ENCODE data around the gene CR1L. TPM values are rescaled to one million over a fixed set of nuclear protein-coding genes. Genes with fewer than 3 reads are reported as not detected.
"Not testable (repeated sequence)": the region's sequence is repeated elsewhere in the genome, so short reads cannot be mapped to it uniquely, and the experiment has no call there.

CR1L gene
- polyA plus RNA-seq, 1 donor = 0.45 TPM

DNA sequence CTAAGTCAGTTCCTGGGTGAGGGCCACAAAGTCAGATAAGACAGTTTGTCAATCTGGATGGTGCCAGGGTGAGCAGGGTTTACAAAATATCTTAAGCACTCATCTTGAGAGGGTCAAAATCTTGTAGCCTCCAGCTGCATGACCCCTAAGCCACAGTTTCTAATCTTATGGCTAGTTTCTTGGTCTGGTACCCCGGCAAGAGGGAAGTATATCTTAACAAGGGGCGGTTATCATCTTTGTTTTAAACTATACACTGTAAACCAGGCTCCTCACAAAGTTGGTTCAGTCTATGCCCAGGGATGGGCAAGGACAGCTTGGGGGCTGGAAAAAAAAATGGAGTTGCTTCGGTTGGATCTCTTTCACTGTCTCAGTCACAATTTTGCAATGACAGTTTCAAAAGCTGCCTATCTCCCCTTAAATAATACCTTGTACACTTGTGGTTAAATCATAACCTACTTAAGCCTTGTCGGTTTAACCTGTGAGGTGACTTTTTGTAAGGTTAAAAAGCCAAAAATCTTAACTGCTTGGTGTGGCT, 99.1 kb downstream of the CR1L start:
- no peaks in the 10 kb centered on the region for H3K27me3 ChIP-seq (ENCODE audit: control insufficient read depth, insufficient read depth, low read length)
- no peak for DNase-seq
- H3K36me3 ChIP-seq (ENCODE audit: control insufficient read depth, insufficient read depth, low read length) = no peaks in the 10 kb centered on the region
- no peak overlapping the region for H3K4me3 ChIP-seq (ENCODE audit: low read length)
- WGBS (ENCODE audit: insufficient coverage, low lambda C conversion rate) = no CpG with 5 or more reads among the region's 4 CpGs
- H3K27ac ChIP-seq (ENCODE audit: low read length) = no peak overlapping the region
- H3K4me1 ChIP-seq (ENCODE audit: control insufficient read depth, insufficient read depth, low read length) = peaks cover 3% of the 10 kb centered on the region
- no peaks in the 10 kb centered on the region for H3K9me3 ChIP-seq (ENCODE audit: control insufficient read depth, low read depth, low read length)

DNA sequence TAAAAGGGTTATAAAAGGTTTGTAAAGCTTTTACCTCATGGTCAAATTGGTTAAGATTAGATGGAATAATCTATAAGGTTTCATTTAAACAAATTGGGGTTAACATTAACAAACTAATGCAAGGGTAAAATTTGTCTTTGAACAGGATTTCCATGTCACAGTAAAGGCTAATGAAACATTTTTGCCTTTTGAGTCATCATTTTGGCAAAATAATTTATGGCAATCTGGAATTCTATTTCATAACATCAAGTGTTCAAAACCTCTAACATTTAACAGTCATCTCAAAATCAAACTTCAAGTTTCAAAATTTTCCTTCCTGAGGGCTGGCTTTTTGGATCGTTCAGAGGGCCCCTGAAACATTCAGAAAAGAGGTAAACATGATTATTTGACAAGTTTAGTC, 100.4 kb downstream of the CR1L start:
- no peaks in the 10 kb centered on the region for H3K36me3 ChIP-seq (ENCODE audit: control insufficient read depth, insufficient read depth, low read length)
- H3K4me1 ChIP-seq (ENCODE audit: control insufficient read depth, insufficient read depth, low read length) = peaks cover 8% of the 10 kb centered on the region
- 100% methylated on average over 1 of the region's 1 CpG for WGBS (ENCODE audit: insufficient coverage, low lambda C conversion rate)
- no peaks in the 10 kb centered on the region for H3K27me3 ChIP-seq (ENCODE audit: control insufficient read depth, insufficient read depth, low read length)
- H3K9me3 ChIP-seq (ENCODE audit: control insufficient read depth, low read depth, low read length) = no peaks in the 10 kb centered on the region
- no peak for DNase-seq
- H3K4me3 ChIP-seq (ENCODE audit: low read length) = no peak overlapping the region
- no peak overlapping the region for H3K27ac ChIP-seq (ENCODE audit: low read length)

DNA sequence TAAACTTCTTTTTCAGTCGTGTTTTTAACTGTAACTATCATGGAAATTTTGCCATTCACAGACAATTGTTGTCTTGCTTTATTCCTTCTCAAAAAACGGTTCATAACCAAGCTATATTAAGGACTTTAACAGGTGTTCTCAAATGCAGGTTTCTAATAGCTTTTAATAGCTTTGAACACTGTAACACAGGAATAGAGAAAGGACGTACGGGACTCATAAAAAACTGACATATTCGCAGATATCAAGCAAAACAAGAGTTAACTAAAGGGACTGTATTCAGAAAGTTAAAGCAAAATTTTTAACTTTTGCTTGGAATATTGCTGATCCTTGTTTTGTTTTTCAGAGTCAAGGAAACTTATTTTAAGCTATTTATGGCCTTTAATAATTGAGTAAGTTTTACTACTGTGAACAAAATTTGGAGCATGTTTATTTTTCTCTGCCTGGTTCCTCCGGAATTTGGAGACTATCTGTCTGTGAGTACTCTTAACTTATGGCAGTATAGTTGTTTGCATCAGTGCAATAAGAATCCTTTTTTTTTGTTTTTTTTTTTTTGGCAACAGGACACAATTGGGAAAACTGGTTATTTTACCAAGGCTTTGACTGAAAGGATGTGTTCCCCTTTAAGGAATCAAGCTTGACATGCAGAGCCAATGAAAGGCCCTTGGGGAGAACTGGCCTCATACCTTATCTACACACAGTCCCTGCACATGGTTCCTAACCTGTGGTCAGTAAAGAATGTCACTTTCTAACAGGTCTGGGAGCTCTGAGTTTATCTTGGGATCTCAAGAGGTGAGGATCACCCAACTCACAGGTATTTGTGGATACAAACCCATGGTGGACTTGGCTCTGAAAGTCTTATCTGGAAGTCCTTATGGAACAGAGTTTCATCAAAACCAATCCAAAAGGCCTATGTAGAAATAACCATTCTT, 101.2 kb downstream of the CR1L start:
- peak in 1 of 2 donors; percentile 26 for DNase-seq
- H3K4me3 ChIP-seq (ENCODE audit: low read length) = no peak overlapping the region
- peaks cover 13% of the 10 kb centered on the region for H3K4me1 ChIP-seq (ENCODE audit: control insufficient read depth, insufficient read depth, low read length)
- H3K27ac ChIP-seq (ENCODE audit: low read length) = no peak overlapping the region
- no peaks in the 10 kb centered on the region for H3K36me3 ChIP-seq (ENCODE audit: control insufficient read depth, insufficient read depth, low read length)
- H3K27me3 ChIP-seq (ENCODE audit: control insufficient read depth, insufficient read depth, low read length) = no peaks in the 10 kb centered on the region
- WGBS (ENCODE audit: insufficient coverage, low lambda C conversion rate) = 86% methylated on average over 2 of the region's 6 CpGs
- H3K9me3 ChIP-seq (ENCODE audit: control insufficient read depth, low read depth, low read length) = no peaks in the 10 kb centered on the region

DNA sequence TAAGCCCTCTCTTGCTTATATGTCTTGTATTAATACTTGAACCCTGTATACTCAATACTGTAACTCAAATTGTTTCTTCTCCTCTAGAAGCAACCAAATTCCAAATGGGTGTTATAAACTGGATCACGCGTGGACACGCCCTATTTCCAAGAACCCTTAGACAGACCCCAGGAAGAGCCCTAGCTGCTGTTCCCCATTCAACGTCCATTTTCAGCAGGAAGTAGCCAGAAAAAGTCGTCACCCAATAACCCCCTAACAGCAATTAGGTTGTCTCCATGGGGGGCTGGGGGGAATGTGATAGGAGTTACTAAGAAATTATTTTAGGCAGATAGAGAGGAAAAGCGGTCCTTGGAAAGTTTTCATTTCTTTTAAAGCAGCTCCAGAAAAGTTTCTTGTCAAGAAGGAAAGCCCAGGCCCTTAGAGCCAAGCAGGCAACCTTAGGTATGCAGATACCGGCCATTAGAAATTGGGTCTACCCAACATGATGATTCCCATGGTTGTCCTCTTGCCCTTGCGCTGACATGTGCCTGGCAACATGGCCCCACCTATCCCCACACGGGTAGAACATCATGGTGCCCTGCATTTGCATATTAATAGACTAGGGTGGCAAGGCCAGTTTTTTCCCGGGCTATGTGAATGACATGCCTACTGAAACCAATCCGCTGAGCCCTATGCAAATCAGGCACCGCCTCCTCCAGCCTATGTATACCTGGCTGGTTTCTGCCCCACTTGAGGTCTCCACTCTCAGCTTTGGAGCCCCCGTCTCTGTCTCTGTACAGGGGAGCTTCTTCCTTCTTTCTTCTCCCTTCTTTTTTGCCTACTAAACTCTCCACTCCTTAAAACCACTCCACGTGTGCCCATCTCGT, 102.9 kb downstream of the CR1L start:
- H3K9me3 ChIP-seq (ENCODE audit: control insufficient read depth, low read depth, low read length) = no peaks in the 10 kb centered on the region
- H3K4me1 ChIP-seq (ENCODE audit: control insufficient read depth, insufficient read depth, low read length) = peaks cover 13% of the 10 kb centered on the region
- peak overlapping the region; percentile 26 for H3K27ac ChIP-seq (ENCODE audit: low read length)
- no peaks in the 10 kb centered on the region for H3K27me3 ChIP-seq (ENCODE audit: control insufficient read depth, insufficient read depth, low read length)
- H3K4me3 ChIP-seq (ENCODE audit: low read length) = no peak overlapping the region
- WGBS (ENCODE audit: insufficient coverage, low lambda C conversion rate) = 88% methylated on average over 1 of the region's 15 CpGs
- H3K36me3 ChIP-seq (ENCODE audit: control insufficient read depth, insufficient read depth, low read length) = no peaks in the 10 kb centered on the region
- no peak for DNase-seq

DNA sequence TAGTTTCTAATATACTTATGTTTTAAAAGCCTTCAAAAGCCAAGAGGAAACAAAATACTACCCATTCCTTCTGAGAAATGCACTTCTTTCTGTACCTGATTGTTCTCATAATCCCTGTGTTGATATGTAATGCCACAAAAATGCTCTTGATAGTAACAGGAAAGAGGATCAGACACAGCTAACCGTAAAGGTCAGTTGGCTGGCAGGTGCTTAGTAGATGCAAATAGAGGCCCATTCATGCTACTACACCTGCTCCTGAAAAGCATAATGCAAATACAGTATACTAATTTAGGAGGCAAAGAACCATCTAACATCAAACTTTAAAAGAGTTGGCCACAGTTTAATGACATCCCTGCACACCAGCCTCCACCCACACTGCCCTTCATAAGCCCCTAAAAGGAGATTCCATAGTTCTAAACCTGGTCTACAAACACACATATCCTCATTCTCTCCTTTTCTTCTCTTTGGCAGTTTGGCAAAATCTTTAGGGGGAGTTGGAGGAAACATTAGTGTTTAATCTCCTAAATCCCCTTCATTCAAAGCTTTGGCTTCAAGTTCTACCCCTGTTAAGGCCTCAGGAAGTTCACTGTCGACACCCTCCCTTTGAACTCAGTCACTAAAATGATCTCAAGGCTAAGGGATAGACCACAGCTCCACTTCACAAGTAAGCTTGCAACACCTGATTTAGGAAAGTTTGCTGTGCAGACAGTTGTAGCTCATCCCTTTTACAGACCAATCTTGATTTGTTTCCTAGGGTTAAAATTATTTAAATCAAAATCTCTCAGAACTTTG, 104.0 kb downstream of the CR1L start:
- H3K27me3 ChIP-seq (ENCODE audit: control insufficient read depth, insufficient read depth, low read length) = no peaks in the 10 kb centered on the region
- no peak overlapping the region for H3K4me3 ChIP-seq (ENCODE audit: low read length)
- DNase-seq = peak in 1 of 2 donors; percentile 46
- H3K9me3 ChIP-seq (ENCODE audit: control insufficient read depth, low read depth, low read length) = no peaks in the 10 kb centered on the region
- WGBS (ENCODE audit: insufficient coverage, low lambda C conversion rate) = no CpG with 5 or more reads among the region's 2 CpGs
- H3K27ac ChIP-seq (ENCODE audit: low read length) = no peak overlapping the region
- H3K4me1 ChIP-seq (ENCODE audit: control insufficient read depth, insufficient read depth, low read length) = peaks cover 15% of the 10 kb centered on the region
- H3K36me3 ChIP-seq (ENCODE audit: control insufficient read depth, insufficient read depth, low read length) = no peaks in the 10 kb centered on the region

DNA sequence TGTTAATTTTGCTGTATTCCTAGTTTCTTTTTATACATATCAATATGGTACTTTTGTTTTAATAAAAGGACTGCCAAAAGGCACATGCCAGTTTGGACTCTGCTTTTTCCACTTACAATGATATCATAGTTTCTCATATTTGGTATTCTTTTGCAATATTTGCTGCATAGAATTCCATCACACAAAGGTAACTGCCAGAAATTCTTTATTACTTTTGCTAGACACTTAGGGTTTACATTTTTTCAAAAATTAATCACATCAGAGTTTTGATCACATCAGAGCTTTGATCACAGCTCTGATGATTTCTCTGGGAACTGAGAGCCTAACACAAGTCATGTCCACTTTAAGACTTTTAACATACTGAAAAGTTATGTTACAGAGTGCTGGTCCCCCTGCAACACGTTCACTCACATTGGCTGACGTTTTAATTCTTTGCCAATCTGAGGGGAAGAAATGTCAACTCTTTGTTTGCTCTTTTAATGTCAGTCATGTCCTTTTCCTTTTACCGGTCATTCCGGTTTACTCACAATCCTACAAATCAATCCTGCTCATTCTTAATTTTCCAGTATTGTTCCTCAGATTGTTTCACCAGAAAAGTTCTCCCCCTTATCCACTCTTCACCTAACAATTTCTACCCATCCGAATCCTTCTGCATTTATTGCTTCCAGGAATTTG, 105.8 kb downstream of the CR1L start:
- Histone ChIP-seq H3K27ac (ENCODE audit: low read length) (peak overlapping the region; percentile 99), H3K4me3 (ENCODE audit: low read length) (peak overlapping the region; percentile 98), H3K27me3 (ENCODE audit: control insufficient read depth, insufficient read depth, low read length) (no peaks in the 10 kb centered on the region), H3K9me3 (ENCODE audit: control insufficient read depth, low read depth, low read length) (no peaks in the 10 kb centered on the region), H3K4me1 (ENCODE audit: control insufficient read depth, insufficient read depth, low read length) (peaks cover 25% of the 10 kb centered on the region), H3K36me3 (ENCODE audit: control insufficient read depth, insufficient read depth, low read length) (no peaks in the 10 kb centered on the region)
- peak in 1 of 2 donors; percentile 55 for DNase-seq
- 20% methylated on average over 3 of the region's 5 CpGs for WGBS (ENCODE audit: insufficient coverage, low lambda C conversion rate)

DNA sequence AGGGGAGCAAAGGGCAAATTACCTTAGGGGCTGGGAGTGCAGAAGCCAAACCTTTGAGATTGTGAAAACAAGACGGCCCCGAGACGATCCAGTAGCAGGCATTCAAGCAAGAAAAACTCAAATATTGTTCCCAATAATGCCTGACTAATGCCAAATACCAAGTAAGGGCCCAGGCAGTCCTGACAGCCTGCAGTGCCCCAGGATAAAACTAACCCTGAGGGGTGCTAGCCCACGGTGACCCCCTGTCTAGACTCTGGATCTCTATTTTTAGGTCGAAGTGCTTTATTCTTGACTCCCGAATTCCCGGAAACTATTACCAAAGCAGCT, 106.5 kb downstream of the CR1L start:
- H3K27me3 ChIP-seq (ENCODE audit: control insufficient read depth, insufficient read depth, low read length); H3K9me3 ChIP-seq (ENCODE audit: control insufficient read depth, low read depth, low read length); DNase-seq; H3K36me3 ChIP-seq (ENCODE audit: control insufficient read depth, insufficient read depth, low read length): not testable (repeated sequence)
- Histone ChIP-seq H3K4me3 (ENCODE audit: low read length) (peak overlapping the region; percentile 98), H3K4me1 (ENCODE audit: control insufficient read depth, insufficient read depth, low read length) (peaks cover 31% of the 10 kb centered on the region), H3K27ac (ENCODE audit: low read length) (peak overlapping the region; percentile 99)
- 0% methylated on average over 2 of the region's 7 CpGs for WGBS (ENCODE audit: insufficient coverage, low lambda C conversion rate)

DNA sequence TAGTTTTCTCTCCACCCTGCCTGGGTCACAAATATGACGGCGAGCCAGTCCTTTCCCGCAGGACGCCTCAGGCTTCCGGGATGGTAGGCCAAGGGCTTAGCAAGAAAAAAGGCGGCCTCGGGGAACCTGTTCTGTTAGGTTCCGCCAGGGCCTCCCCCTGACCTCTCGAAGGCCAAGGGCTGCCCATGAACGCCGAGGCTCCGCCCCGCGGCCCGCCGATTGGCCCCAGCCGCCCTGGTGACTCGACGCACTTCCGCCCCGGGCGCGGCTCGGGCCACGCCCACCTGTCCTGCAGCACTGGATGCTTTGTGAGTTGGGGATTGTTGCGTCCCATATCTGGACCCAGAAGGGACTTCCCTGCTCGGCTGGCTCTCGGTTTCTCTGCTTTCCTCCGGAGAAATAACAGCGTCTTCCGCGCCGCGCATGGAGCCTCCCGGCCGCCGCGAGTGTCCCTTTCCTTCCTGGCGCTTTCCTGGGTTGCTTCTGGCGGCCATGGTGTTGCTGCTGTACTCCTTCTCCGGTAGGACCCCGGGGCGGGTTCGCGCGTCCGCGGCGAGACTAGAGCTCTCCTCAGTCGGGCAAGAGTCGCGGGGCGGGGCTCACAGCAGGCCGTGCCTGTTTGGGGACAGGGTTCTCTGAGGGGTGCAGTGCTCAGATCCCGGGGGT, 107.0 kb downstream of the CR1L start, which contains the start of gene CD46:
Gene CD46 (plus strand): TSS at position 265 of the 666 bp plus-strand sequence. CDS start 159 bp downstream, at position 424.
- no CpG with 5 or more reads among the region's 55 CpGs for WGBS (ENCODE audit: insufficient coverage, low lambda C conversion rate)
- peak within 1 kb of the TSS; percentile 99 for H3K27ac ChIP-seq (ENCODE audit: low read length)
- peak within 1 kb of the TSS; percentile 98 for H3K4me3 ChIP-seq (ENCODE audit: low read length)
- H3K4me1 ChIP-seq (ENCODE audit: control insufficient read depth, insufficient read depth, low read length) = peaks cover 34% of the 10 kb centered on the region
- peak; percentile 98 for DNase-seq
- H3K36me3 ChIP-seq (ENCODE audit: control insufficient read depth, insufficient read depth, low read length) = no peaks in the 10 kb centered on the region
- no peaks in the 10 kb centered on the region for H3K27me3 ChIP-seq (ENCODE audit: control insufficient read depth, insufficient read depth, low read length)
- no peaks in the 10 kb centered on the region for H3K9me3 ChIP-seq (ENCODE audit: control insufficient read depth, low read depth, low read length)

DNA sequence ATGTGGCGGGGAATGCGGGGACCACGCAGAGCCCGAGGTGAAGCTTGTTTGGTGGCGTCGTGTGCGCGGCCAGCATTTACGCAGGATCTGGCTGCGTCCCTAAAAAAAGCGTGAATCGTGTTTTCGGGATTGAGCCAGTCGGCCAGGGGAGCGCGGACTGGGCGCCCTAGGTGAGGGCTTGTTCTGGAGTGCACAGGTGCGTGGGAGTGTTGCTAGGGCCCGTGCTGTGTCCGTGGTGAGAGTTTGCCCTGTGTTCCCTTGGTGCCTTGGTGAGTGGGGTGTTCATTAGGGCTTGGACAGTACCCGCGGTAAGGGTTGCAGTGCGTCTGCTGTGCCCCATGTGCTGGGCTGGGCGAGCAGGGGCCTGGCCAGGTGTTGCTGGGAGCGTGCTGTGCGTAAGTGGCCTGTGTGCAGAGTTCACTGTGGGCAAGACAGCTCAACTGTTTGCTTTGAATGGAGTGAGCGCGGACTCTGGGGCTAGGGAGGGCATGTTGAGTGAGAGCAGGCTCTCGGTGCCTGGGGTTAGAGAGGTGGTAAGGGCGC, 107.6 kb downstream of the CR1L start:
- H3K27ac ChIP-seq (ENCODE audit: low read length) = peak overlapping the region; percentile 99
- H3K36me3 ChIP-seq (ENCODE audit: control insufficient read depth, insufficient read depth, low read length) = no peaks in the 10 kb centered on the region
- WGBS (ENCODE audit: insufficient coverage, low lambda C conversion rate) = no CpG with 5 or more reads among the region's 30 CpGs
- peak overlapping the region; percentile 98 for H3K4me3 ChIP-seq (ENCODE audit: low read length)
- H3K4me1 ChIP-seq (ENCODE audit: control insufficient read depth, insufficient read depth, low read length) = peaks cover 36% of the 10 kb centered on the region
- DNase-seq = peak; percentile 60 to 83
- H3K27me3 ChIP-seq (ENCODE audit: control insufficient read depth, insufficient read depth, low read length) = no peaks in the 10 kb centered on the region
- no peaks in the 10 kb centered on the region for H3K9me3 ChIP-seq (ENCODE audit: control insufficient read depth, low read depth, low read length)
